ENCODE results near the gene ZNF684.
"Not testable (repeated sequence)": the region's sequence is repeated elsewhere in the genome, so short reads cannot be mapped to it uniquely, and the experiment has no call there.

Gene ZNF684

GRCh38 chr1:40531381-40532061, at the start of gene ZNF684:
ZNF684 (plus strand) TSS chr1:40531637; CDS start chr1:40533167, 1,530 bp downstream.
- TF ChIP-seq, protein P1, sequence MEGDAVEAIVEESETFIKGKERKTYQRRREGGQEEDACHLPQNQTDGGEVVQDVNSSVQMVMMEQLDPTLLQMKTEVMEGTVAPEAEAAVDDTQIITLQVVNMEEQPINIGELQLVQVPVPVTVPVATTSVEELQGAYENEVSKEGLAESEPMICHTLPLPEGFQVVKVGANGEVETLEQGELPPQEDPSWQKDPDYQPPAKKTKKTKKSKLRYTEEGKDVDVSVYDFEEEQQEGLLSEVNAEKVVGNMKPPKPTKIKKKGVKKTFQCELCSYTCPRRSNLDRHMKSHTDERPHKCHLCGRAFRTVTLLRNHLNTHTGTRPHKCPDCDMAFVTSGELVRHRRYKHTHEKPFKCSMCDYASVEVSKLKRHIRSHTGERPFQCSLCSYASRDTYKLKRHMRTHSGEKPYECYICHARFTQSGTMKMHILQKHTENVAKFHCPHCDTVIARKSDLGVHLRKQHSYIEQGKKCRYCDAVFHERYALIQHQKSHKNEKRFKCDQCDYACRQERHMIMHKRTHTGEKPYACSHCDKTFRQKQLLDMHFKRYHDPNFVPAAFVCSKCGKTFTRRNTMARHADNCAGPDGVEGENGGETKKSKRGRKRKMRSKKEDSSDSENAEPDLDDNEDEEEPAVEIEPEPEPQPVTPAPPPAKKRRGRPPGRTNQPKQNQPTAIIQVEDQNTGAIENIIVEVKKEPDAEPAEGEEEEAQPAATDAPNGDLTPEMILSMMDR (IDR thresholded peaks at IDR 0.05; ENCODE audit: insufficient read depth, low read length, poor library complexity, severe bottlenecking): no peak
- DNase-seq (ENCODE audit: extremely low read depth, insufficient read length): peak; percentile 85
- H3K27me3 ChIP-seq (replicated peaks; ENCODE audit: control insufficient read depth, insufficient read depth, low read length): no peaks in the 10 kb centered on the region
- peak within 1 kb of the TSS; percentile 76 for H3K4me3 ChIP-seq (replicated peaks; ENCODE audit: low read depth, low read length)
- peaks cover 1% of the 10 kb centered on the region; the same call in 1 of the 2 replicates for H3K36me3 ChIP-seq (ENCODE audit: control insufficient read depth, insufficient read depth, low read length)

DNA sequence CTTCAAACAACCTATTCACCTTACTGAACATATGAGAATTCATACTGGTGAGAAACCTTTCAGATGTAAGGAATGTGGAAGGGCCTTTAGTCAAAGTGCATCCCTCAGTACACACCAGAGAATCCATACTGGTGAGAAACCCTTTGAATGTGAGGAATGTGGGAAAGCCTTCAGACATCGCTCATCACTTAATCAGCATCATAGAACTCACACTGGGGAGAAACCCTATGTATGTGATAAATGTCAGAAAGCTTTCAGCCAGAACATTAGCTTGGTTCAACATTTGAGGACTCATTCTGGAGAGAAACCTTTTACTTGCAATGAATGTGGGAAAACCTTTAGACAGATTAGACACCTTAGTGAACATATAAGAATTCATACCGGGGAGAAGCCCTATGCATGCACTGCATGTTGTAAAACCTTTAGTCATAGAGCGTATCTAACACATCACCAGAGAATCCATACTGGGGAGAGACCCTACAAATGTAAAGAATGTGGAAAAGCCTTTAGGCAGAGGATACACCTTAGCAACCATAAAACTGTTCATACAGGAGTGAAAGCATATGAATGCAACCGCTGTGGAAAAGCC, 36.0 kb upstream of the ZNF684 start:
- no peak for DNase-seq (ENCODE audit: extremely low read depth, insufficient read length)
- TF ChIP-seq, protein P1 (IDR thresholded peaks at IDR 0.05; ENCODE audit: insufficient read depth, low read length, poor library complexity, severe bottlenecking): no peak
- Histone ChIP-seq H3K27me3 (replicated peaks; ENCODE audit: control insufficient read depth, insufficient read depth, low read length) (no peaks in the 10 kb centered on the region), H3K36me3 (ENCODE audit: control insufficient read depth, insufficient read depth, low read length) (peaks cover 2% of the 10 kb centered on the region), H3K4me3 (replicated peaks; ENCODE audit: low read depth, low read length) (no peak overlapping the region)

DNA sequence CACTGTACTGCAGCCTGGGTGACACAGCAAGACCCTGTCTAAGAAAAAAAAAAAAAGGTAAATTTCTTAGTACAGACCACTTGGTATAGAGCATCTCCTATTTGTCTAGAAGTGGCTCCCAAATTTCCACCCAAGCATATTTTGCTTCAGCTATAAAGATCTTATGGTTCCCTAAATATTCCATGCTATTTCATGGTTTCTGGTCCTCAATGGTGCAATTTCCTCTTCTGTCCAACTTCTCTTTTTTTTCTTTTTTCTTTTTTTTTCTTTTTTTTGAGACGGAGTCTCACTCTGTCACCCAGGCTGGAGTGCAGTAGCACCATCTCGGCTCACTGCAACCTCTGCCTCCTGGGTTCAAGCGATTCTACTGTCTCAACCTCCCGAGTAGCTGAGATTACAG, 28.8 kb upstream of the ZNF684 start:
- not testable (repeated sequence) for H3K27me3 ChIP-seq (replicated peaks; ENCODE audit: control insufficient read depth, insufficient read depth, low read length); DNase-seq (ENCODE audit: extremely low read depth, insufficient read length); H3K4me3 ChIP-seq (replicated peaks; ENCODE audit: low read depth, low read length); H3K36me3 ChIP-seq (ENCODE audit: control insufficient read depth, insufficient read depth, low read length)

- H3K4me3 ChIP-seq (replicated peaks; ENCODE audit: low read depth, low read length): peak overlapping the region; percentile 65
- TF ChIP-seq, protein P1 (IDR thresholded peaks at IDR 0.05; ENCODE audit: insufficient read depth, low read length, poor library complexity, severe bottlenecking): no peak
- no peak for DNase-seq (ENCODE audit: extremely low read depth, insufficient read length)
- no peaks in the 10 kb centered on the region for H3K36me3 ChIP-seq (ENCODE audit: control insufficient read depth, insufficient read depth, low read length)
- H3K27me3 ChIP-seq (replicated peaks; ENCODE audit: control insufficient read depth, insufficient read depth, low read length): no peaks in the 10 kb centered on the region
Observed at GRCh38 chr1:40507973-40508372, 23.5 kb upstream of the ZNF684 start.

DNA sequence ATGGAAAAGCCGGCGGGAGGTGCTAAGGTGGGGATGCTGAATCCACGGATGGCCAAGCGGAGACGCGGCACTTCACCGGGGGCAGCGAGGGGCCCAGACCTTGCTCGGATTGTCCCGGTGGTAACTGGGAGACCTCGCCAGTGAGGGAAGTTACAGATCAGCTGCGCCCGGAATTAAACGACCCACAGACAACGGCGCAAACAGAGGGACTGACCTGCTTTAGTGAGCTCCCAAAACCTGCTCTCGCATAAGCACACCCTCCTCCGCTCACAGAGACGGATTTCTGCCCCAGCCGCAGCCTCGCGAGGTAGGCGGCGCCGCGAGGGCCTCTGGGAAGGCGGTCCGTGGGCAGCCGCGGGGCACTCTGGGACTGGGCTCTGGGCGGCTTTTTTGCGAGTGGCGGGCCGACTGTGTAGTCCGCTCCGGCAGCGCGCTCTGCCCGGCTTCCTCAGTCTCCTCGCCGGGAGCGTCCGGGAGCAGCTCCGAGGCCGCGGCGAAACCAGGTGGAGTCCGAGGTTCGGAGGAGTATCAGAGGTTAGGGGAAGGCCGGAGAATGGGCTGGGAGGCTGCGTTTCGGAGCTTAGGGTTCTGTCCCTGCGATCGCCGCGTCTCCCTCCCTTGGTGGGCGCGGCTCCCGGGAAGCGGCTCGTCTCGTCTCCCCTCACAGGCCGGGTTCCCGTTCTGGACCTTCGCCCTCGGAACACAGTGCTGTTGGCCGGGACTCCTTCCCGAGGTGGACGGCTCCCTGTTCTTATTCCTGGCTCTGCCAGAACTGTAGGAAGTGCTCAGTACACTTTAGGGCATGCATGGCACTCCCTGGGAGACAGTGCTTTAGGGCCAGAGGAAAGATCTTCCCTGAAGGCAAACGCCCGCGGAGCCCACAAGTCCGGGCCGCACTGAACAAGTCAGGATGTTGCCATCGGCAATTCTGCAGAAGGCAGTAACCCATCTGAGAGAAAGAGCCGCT, 22.8 kb upstream of the ZNF684 start, which contains the start of gene EXO5:
TSS of gene EXO5 (plus strand) at position 393 of the 967 bp plus-strand sequence. CDS start 5,778 bp downstream, outside the sequence.
- TF ChIP-seq, protein P1 (IDR thresholded peaks at IDR 0.05; ENCODE audit: insufficient read depth, low read length, poor library complexity, severe bottlenecking): no peak
- no peaks in the 10 kb centered on the region for H3K36me3 ChIP-seq (ENCODE audit: control insufficient read depth, insufficient read depth, low read length)
- H3K4me3 ChIP-seq (replicated peaks; ENCODE audit: low read depth, low read length): peak within 1 kb of the TSS; percentile 65
- no peaks in the 10 kb centered on the region for H3K27me3 ChIP-seq (replicated peaks; ENCODE audit: control insufficient read depth, insufficient read depth, low read length)
- DNase-seq (ENCODE audit: extremely low read depth, insufficient read length): peak; percentile 89

Measured in GM06990 (cell line).